ENCODE measurements around the gene DCDC2B. TPM values are rescaled to one million over a fixed set of nuclear protein-coding genes. Genes with fewer than 3 reads are reported as not detected.

Gene DCDC2B
- total and polyA plus RNA-seq, 2 of the 13 experiments (the other 11 are each of a cell fraction or from before 2014, with no cell fraction given): not detected

- no peak for TF ChIP-seq MLLT10 (CRISPR knock-in tag; IDR thresholded peaks at IDR 0.05)
- no peak for TF ChIP-seq MED8 (CRISPR knock-in tag; IDR thresholded peaks at IDR 0.05; ENCODE audit: insufficient replicate concordance)
- TF ChIP-seq ZNF781 (CRISPR knock-in tag; IDR thresholded peaks at IDR 0.05; ENCODE audit: borderline replicate concordance, not compliant biosample characterization): no peak
- no peak for TF ChIP-seq ZNF17 (CRISPR knock-in tag; IDR thresholded peaks at IDR 0.05)
- TF ChIP-seq FOXA3 (CRISPR knock-in tag; IDR thresholded peaks at IDR 0.05): peak; percentile 91
- no peak for TF ChIP-seq CAMTA2 (CRISPR knock-in tag; IDR thresholded peaks at IDR 0.05; ENCODE audit: borderline replicate concordance)
- no peak for TF ChIP-seq ZNF772 (CRISPR knock-in tag; IDR thresholded peaks at IDR 0.05)
- no peak for TF ChIP-seq ZNF460 (CRISPR knock-in tag; IDR thresholded peaks at IDR 0.05; ENCODE audit: borderline replicate concordance)
- TF ChIP-seq BRF2 (CRISPR knock-in tag; IDR thresholded peaks at IDR 0.05): no peak
- TF ChIP-seq TAF1 (CRISPR knock-in tag; IDR thresholded peaks at IDR 0.05): 0 out of 2 replicates have a peak, but pooled peaks have one; percentile 15
- no peak for TF ChIP-seq ZNF777 (CRISPR knock-in tag; IDR thresholded peaks at IDR 0.05)
- TF ChIP-seq LRRFIP1 (CRISPR knock-in tag; conservative IDR thresholded peaks at IDR 0.05): no peak
- TF ChIP-seq TIGD3 (CRISPR knock-in tag; IDR thresholded peaks at IDR 0.05; ENCODE audit: borderline replicate concordance): no peak
- peak; percentile 75 for TF ChIP-seq NR2C2 (CRISPR knock-in tag; IDR thresholded peaks at IDR 0.05; ENCODE audit: borderline replicate concordance)
- peak; percentile 52; the same call in 1 of the 2 replicates for TF ChIP-seq ZGPAT (CRISPR knock-in tag; IDR thresholded peaks at IDR 0.05)
- no peak for TF ChIP-seq JUNB (CRISPR knock-in tag; IDR thresholded peaks at IDR 0.05; ENCODE audit: borderline replicate concordance)
- TF ChIP-seq SPEN (CRISPR knock-in tag; IDR thresholded peaks at IDR 0.05; ENCODE audit: low read depth): 0 out of 2 replicates have a peak, but pooled peaks have one; percentile 39
- TF ChIP-seq HES4 (CRISPR knock-in tag; IDR thresholded peaks at IDR 0.05; ENCODE audit: borderline replicate concordance): no peak
- TF ChIP-seq NFYC (CRISPR knock-in tag; IDR thresholded peaks at IDR 0.05): no peak
- no peak for TF ChIP-seq SRY (CRISPR knock-in tag; IDR thresholded peaks at IDR 0.05)
- TF ChIP-seq KDM1A (CRISPR knock-in tag; IDR thresholded peaks at IDR 0.05): no peak
- TF ChIP-seq NPAS2 (CRISPR knock-in tag; IDR thresholded peaks at IDR 0.05; ENCODE audit: borderline replicate concordance): no peak
Observed at GRCh38 chr1:32178380-32179192, 30.3 kb upstream of the DCDC2B start (continued).
